GM10248 (cell line): ENCODE data around the gene CLIC5.

Source experiments
- CTCF ChIA-PET: fragments of 300-600 bp; sonication (Branson Sonifier 250); formaldehyde crosslinking; extraction: SDS; loops from one replicate; lab custom pipeline; 2021; ENCODE audit warnings: antibody characterized with exemption; lab: Yijun Ruan, JAX
- POLR2A ChIA-PET: fragments of 350-650 bp; sonication (Branson Sonifier 250); formaldehyde crosslinking; extraction: SDS; loops from one replicate; lab custom pipeline; 2020; ENCODE audit warnings: antibody characterized with exemption; lab: Yijun Ruan, JAX
- DNase-seq: peaks from one replicate; pipeline ENCODE4 v3.0.0; 2012; ENCODE audit errors: extremely low spot score
- CTCF ChIP-seq: IDR thresholded peaks from 2 replicates; pipeline ENCODE4 v1.5.1; 2012; ENCODE audit warnings: mild to moderate bottlenecking, low read depth; ENCODE audit errors: extremely low read depth, missing control alignments, control extremely low read depth

The CLIC5 gene

GRCh38 chr6:45956663-45957062 lies 59.0 kb downstream of the CLIC5 start:
- DNase-seq = no peak
- TF ChIP-seq CTCF = no peak
- ChIA-PET POLR2A (no interaction called here), CTCF (no interaction called here)

- CTCF ChIA-PET = no interaction called here
Observed at GRCh38 chr6:45956176-45956575, 59.5 kb downstream of the CLIC5 start.

GRCh38 chr6:45955597-45955996 lies 60.1 kb downstream of the CLIC5 start:
- no peak for DNase-seq
- POLR2A ChIA-PET = no interaction called here
- CTCF ChIA-PET = no interaction called here
- TF ChIP-seq CTCF = no peak

More at GRCh38 chr6:45956176-45956575, 59.5 kb downstream of the CLIC5 start:
- TF ChIP-seq CTCF = no peak
- POLR2A ChIA-PET = no interaction called here
- DNase-seq = no peak

- no peak for DNase-seq
- ChIA-PET POLR2A (no interaction called here), CTCF (no interaction called here)
- no peak for TF ChIP-seq CTCF
Observed at GRCh38 chr6:45952546-45952945, 63.1 kb downstream of the CLIC5 start.

- ChIA-PET POLR2A (no interaction called here), CTCF (interaction anchor here (1.6 kb wide), 1 partner anchor 14 kb away, joined by 3 read pairs; no protein-coding TSS in a partner anchor)
- no peak for DNase-seq
- no peak for TF ChIP-seq CTCF
Observed at GRCh38 chr6:45952168-45952529, 63.5 kb downstream of the CLIC5 start.

GRCh38 chr6:45951321-45952167 lies 64.1 kb downstream of the CLIC5 start:
- no peak for TF ChIP-seq CTCF
- no peak for DNase-seq
- CTCF ChIA-PET = interaction anchor here (1.6 to 4.2 kb wide), 2 partner anchors 15 to 21 kb away, joined by 3 to 14 read pairs; no protein-coding TSS in a partner anchor
- POLR2A ChIA-PET = no interaction called here
